ENCODE data around the gene COMMD1. TPM values are rescaled to one million over a fixed set of nuclear protein-coding genes. Genes with fewer than 3 reads are reported as not detected.
"Not testable (repeated sequence)": the region's sequence is repeated elsewhere in the genome, so short reads cannot be mapped to it uniquely, and the experiment has no call there.

COMMD1 gene
- polyA plus RNA-seq, 1 donor (not counting 4 experiments of a cell fraction or from before 2014, with no cell fraction given) = 44.8 TPM

- Histone ChIP-seq H3K9me3 (ENCODE audit: control insufficient read depth, low read depth, low read length) (no peaks in the 10 kb centered on the region), H3K27ac (ENCODE audit: control insufficient read depth, insufficient read depth, low read length) (peak overlapping the region; percentile 19), H3K9me1 (ENCODE audit: control insufficient read depth, extremely low read depth, insufficient read depth, low read length) (no peaks in the 10 kb centered on the region), H3K9ac (ENCODE audit: control insufficient read depth, extremely low read depth, insufficient read depth, low read length) (no peak overlapping the region), H4K20me1 (ENCODE audit: control insufficient read depth, extremely low read depth, insufficient read depth, low read length) (no peaks in the 10 kb centered on the region), H3K27me3 (ENCODE audit: control insufficient read depth, extremely low read depth, insufficient read depth, low read length) (no peaks in the 10 kb centered on the region), H3K4me2 (ENCODE audit: control insufficient read depth, extremely low read depth, insufficient read depth, low read depth, low read length) (peak overlapping the region; percentile 34), H3K4me3 (ENCODE audit: control insufficient read depth in 2 of 3, extremely low read depth in 1 of 3, insufficient read depth in 2 of 3, low read depth in 1 of 3, low read length in 3 of 3) (no peak overlapping the region), H3K36me3 (ENCODE audit: control insufficient read depth in 2 of 2, extremely low read depth in 1 of 2, insufficient read depth in 2 of 2, low read length in 2 of 2) (no peaks in the 10 kb centered on the region), H3K79me2 (ENCODE audit: control insufficient read depth, insufficient read depth, low read length) (no peaks in the 10 kb centered on the region), H2AFZ (ENCODE audit: control insufficient read depth, low read length) (no peak overlapping the region), H3K4me1 (ENCODE audit: control insufficient read depth, extremely low read depth, insufficient read depth, low read length) (peaks cover 27% of the 10 kb centered on the region)
- dilution Hi-C loops (cut with MboI; ENCODE audit: extremely low pct_ligation_motif_present, low sequenced_read_pairs) = no loop called here
- TF ChIP-seq CTCF (optimal IDR thresholded peaks at IDR 0.05 in 1 of 3, IDR thresholded peaks at IDR 0.05 in 1 of 3, conservative IDR thresholded peaks at IDR 0.05 in 1 of 3; ENCODE audit: extremely low read depth in 1 of 3, insufficient read depth in 2 of 3, low read length in 3 of 3) (no peak), EZH2 (IDR thresholded peaks at IDR 0.05; ENCODE audit: low read length) (no peak)
- peak; percentile 87 for FAIRE-seq
- peak; percentile 53 for DNase-seq (ENCODE audit: low read depth, low spot score)
Measured at GRCh38 chr2:62038975-62039771, 133.7 kb downstream of the COMMD1 start.

- no peak overlapping the region for H3K4me3 ChIP-seq (ENCODE audit: control insufficient read depth in 2 of 3, extremely low read depth in 1 of 3, insufficient read depth in 2 of 3, low read depth in 1 of 3, low read length in 3 of 3)
- H3K9me1 ChIP-seq (ENCODE audit: control insufficient read depth, extremely low read depth, insufficient read depth, low read length) = no peaks in the 10 kb centered on the region
- no peaks in the 10 kb centered on the region for H4K20me1 ChIP-seq (ENCODE audit: control insufficient read depth, extremely low read depth, insufficient read depth, low read length)
- FAIRE-seq = no peak
- no peak overlapping the region for H3K4me2 ChIP-seq (ENCODE audit: control insufficient read depth, extremely low read depth, insufficient read depth, low read depth, low read length)
- TF ChIP-seq CTCF (optimal IDR thresholded peaks at IDR 0.05 in 1 of 3, IDR thresholded peaks at IDR 0.05 in 1 of 3, conservative IDR thresholded peaks at IDR 0.05 in 1 of 3; ENCODE audit: extremely low read depth in 1 of 3, insufficient read depth in 2 of 3, low read length in 3 of 3) (no peak), EZH2 (IDR thresholded peaks at IDR 0.05; ENCODE audit: low read length) (no peak)
- dilution Hi-C loops (cut with MboI; ENCODE audit: extremely low pct_ligation_motif_present, low sequenced_read_pairs) = no loop called here
- DNase-seq (ENCODE audit: low read depth, low spot score) = no peak
- H3K9ac ChIP-seq (ENCODE audit: control insufficient read depth, extremely low read depth, insufficient read depth, low read length) = no peak overlapping the region
- H3K4me1 ChIP-seq (ENCODE audit: control insufficient read depth, extremely low read depth, insufficient read depth, low read length) = peaks cover 27% of the 10 kb centered on the region
- peaks cover 6% of the 10 kb centered on the region for H3K9me3 ChIP-seq (ENCODE audit: control insufficient read depth, low read depth, low read length)
- no peak overlapping the region for H3K27ac ChIP-seq (ENCODE audit: control insufficient read depth, insufficient read depth, low read length)
- H3K36me3 ChIP-seq (ENCODE audit: control insufficient read depth in 2 of 2, extremely low read depth in 1 of 2, insufficient read depth in 2 of 2, low read length in 2 of 2) = no peaks in the 10 kb centered on the region
- H2AFZ ChIP-seq (ENCODE audit: control insufficient read depth, low read length) = no peak overlapping the region
- no peaks in the 10 kb centered on the region for H3K27me3 ChIP-seq (ENCODE audit: control insufficient read depth, extremely low read depth, insufficient read depth, low read length)
- no peaks in the 10 kb centered on the region for H3K79me2 ChIP-seq (ENCODE audit: control insufficient read depth, insufficient read depth, low read length)
Measured at GRCh38 chr2:62040926-62041325, 135.5 kb downstream of the COMMD1 start.

DNA sequence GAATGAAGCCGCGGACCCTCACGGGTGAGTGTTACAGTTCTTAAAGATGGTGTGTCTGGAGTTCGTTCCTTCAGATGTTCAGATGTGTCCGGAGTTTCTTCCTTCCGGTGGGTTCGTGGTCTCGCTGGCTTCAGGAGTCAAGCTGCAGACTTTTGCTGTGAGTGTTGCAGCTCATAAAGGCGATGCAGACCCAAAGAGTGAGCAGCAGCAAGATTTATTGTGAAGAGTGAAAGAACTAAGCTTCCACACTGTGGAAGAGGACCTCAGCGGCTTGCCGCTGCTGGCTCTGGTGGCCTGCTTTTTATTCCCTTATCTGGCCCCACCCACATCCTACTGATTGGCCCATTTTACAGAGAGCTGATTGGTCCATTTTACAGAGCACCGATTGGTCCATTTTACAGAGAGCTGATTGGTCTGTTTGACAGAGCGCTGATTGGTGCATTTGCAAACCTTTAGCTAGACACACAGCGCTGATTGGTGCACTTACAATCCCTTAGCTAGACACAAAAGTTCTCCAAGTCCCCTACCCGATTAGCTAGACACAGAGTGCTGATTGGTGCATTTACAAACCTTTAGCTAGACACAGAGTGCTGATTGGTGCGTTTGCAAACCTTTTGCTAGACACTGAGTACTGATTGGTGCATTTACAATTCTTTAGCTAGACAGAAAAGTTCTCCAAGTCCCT lies 136.4 kb downstream of the COMMD1 start:
- H4K20me1 ChIP-seq (ENCODE audit: control insufficient read depth, extremely low read depth, insufficient read depth, low read length); H3K9me1 ChIP-seq (ENCODE audit: control insufficient read depth, extremely low read depth, insufficient read depth, low read length); H3K9ac ChIP-seq (ENCODE audit: control insufficient read depth, extremely low read depth, insufficient read depth, low read length); dilution Hi-C loops (cut with MboI; ENCODE audit: extremely low pct_ligation_motif_present, low sequenced_read_pairs); H3K79me2 ChIP-seq (ENCODE audit: control insufficient read depth, insufficient read depth, low read length); H3K9me3 ChIP-seq (ENCODE audit: control insufficient read depth, low read depth, low read length); H3K27me3 ChIP-seq (ENCODE audit: control insufficient read depth, extremely low read depth, insufficient read depth, low read length); H3K4me2 ChIP-seq (ENCODE audit: control insufficient read depth, extremely low read depth, insufficient read depth, low read depth, low read length); DNase-seq (ENCODE audit: low read depth, low spot score); FAIRE-seq; H3K36me3 ChIP-seq (ENCODE audit: control insufficient read depth in 2 of 2, extremely low read depth in 1 of 2, insufficient read depth in 2 of 2, low read length in 2 of 2); H3K4me3 ChIP-seq (ENCODE audit: control insufficient read depth in 2 of 3, extremely low read depth in 1 of 3, insufficient read depth in 2 of 3, low read depth in 1 of 3, low read length in 3 of 3); H2AFZ ChIP-seq (ENCODE audit: control insufficient read depth, low read length); H3K27ac ChIP-seq (ENCODE audit: control insufficient read depth, insufficient read depth, low read length): not testable (repeated sequence)
- H3K4me1 ChIP-seq (ENCODE audit: control insufficient read depth, extremely low read depth, insufficient read depth, low read length) = peaks cover 27% of the 10 kb centered on the region
